Ecto neural progenitor cell (in vitro differentiated cells): Measurements from ENCODE around the gene PERM1.
A peak's percentile ranks its signal among the peaks of the same experiment; 100 is the strongest.
"Not testable (repeated sequence)": the region's sequence is repeated elsewhere in the genome, so short reads cannot be mapped to it uniquely, and the experiment has no call there.

ENCODE experiments used
- DNase-seq: peaks from one replicate; pipeline ENCODE4 v3.0.0-alpha.2; 2018; ENCODE audit warnings: low spot score

Gene PERM1

GRCh38 chr1:981955-982558 lies at the start of gene PERM1:
Gene PERM1, minus strand, starts transcription at chr1:982093. Its CDS starts 1,064 bp downstream, at chr1:981029.
- no peak for DNase-seq

GRCh38 chr1:1030867-1031658 lies 49.2 kb upstream of the PERM1 start:
- DNase-seq: not testable (repeated sequence)

GRCh38 chr1:1027791-1028190 lies 45.9 kb upstream of the PERM1 start:
- DNase-seq: no peak

GRCh38 chr1:1026599-1027413 lies 44.9 kb upstream of the PERM1 start:
- DNase-seq: no peak

- no peak for DNase-seq
Observed at GRCh38 chr1:1025730-1026129, 43.8 kb upstream of the PERM1 start.

GRCh38 chr1:1024771-1025699 lies 43.1 kb upstream of the PERM1 start:
- no peak for DNase-seq

- no peak for DNase-seq
Observed at GRCh38 chr1:1024149-1024770, 42.4 kb upstream of the PERM1 start.

GRCh38 chr1:1023700-1024099 lies 41.8 kb upstream of the PERM1 start:
- no peak for DNase-seq

GRCh38 chr1:1022302-1023009 lies 40.6 kb upstream of the PERM1 start:
- no peak for DNase-seq

- no peak for DNase-seq
Observed at GRCh38 chr1:1021920-1022259, 40.0 kb upstream of the PERM1 start.

- DNase-seq: no peak
Observed at GRCh38 chr1:1021010-1021919, 39.4 kb upstream of the PERM1 start.

GRCh38 chr1:1020415-1021009 lies 38.6 kb upstream of the PERM1 start:
- DNase-seq: no peak

- DNase-seq: peak; percentile 85
Observed at GRCh38 chr1:1020000-1020404, 38.1 kb upstream of the PERM1 start, which contains the start of gene AGRN. Gene AGRN, plus strand, starts transcription at chr1:1020120. Its CDS starts 53 bp downstream, at chr1:1020173.

GRCh38 chr1:1019122-1019999 lies 37.5 kb upstream of the PERM1 start:
- DNase-seq: peak; percentile 92

- not testable (repeated sequence) for DNase-seq
Observed at GRCh38 chr1:1018321-1018685, 36.4 kb upstream of the PERM1 start.

GRCh38 chr1:1017397-1018320 lies 35.8 kb upstream of the PERM1 start:
- DNase-seq: not testable (repeated sequence)
